Cardiac fibroblast (primary cell): ENCODE data around the gene ADAMTS6.

Experiments
- DNase-seq, 2 donors: peaks; one replicate each; pipeline versions ENCODE4 v3.0.0 to v3.0.0-alpha.2; 2010; ENCODE audit warnings: low read depth in 2 of 2
- H3K4me3 ChIP-seq, 2 donors: replicated peaks in 1 of 2; 1 replicate in 1 of 2; 2 replicates in 1 of 2; pipeline ENCODE4 v1.5.1; 2011; ENCODE audit warnings: low read depth in 2 of 2, low read length in 2 of 2, mild to moderate bottlenecking in 2 of 2, moderate library complexity in 1 of 2
- CTCF ChIP-seq: IDR thresholded peaks from one replicate; pipeline ENCODE4 v1.5.1; 2011; ENCODE audit warnings: low read depth, mild to moderate bottlenecking, low read length, inconsistent platforms

ADAMTS6 gene

GRCh38 chr5:65137631-65138030 is 344.1 kb downstream of the ADAMTS6 start:
- H3K4me3 ChIP-seq, result no peak overlapping the region
- TF ChIP-seq CTCF, result no peak
- DNase-seq, result peak in 1 of 2 donors; percentile 48

- TF ChIP-seq CTCF, result no peak
- H3K4me3 ChIP-seq, result no peak overlapping the region
- DNase-seq, result no peak
Observed at GRCh38 chr5:65133477-65134110, 348.1 kb downstream of the ADAMTS6 start.

GRCh38 chr5:65132386-65132785 is 349.3 kb downstream of the ADAMTS6 start:
- no peak overlapping the region for H3K4me3 ChIP-seq
- no peak for TF ChIP-seq CTCF
- DNase-seq, result no peak

GRCh38 chr5:65128226-65128625 is 353.5 kb downstream of the ADAMTS6 start:
- no peak overlapping the region for H3K4me3 ChIP-seq
- DNase-seq, result no peak
- no peak for TF ChIP-seq CTCF

GRCh38 chr5:65127161-65127901 is 354.4 kb downstream of the ADAMTS6 start:
- H3K4me3 ChIP-seq, result no peak overlapping the region
- TF ChIP-seq CTCF, result peak; percentile 9
- DNase-seq, result peak in 1 of 2 donors; percentile 53

- no peak overlapping the region for H3K4me3 ChIP-seq
- DNase-seq, result no peak
- no peak for TF ChIP-seq CTCF
Observed at GRCh38 chr5:65126542-65127069, 355.1 kb downstream of the ADAMTS6 start.
